Lower leg skin (tissue), 4 donors: Measurements from ENCODE around the gene IL10. TPM values are rescaled to one million over a fixed set of nuclear protein-coding genes. Genes with fewer than 3 reads are reported as not detected.
"Not testable (repeated sequence)": the region's sequence is repeated elsewhere in the genome, so short reads cannot be mapped to it uniquely, and the experiment has no call there.

Experiments
- DNase-seq, 2 donors: peaks; one replicate each; pipeline ENCODE4 v3.0.0-alpha.2; 2019; ENCODE audit warnings: low spot score in 2 of 2
- H3K4me3 ChIP-seq: fragments of 200-600 bp; sonication (generic); 2 replicates; pipeline ENCODE4 v1.5.1; 2017; ENCODE audit warnings: mild to moderate bottlenecking, low read depth; ENCODE audit not compliant: poor library complexity, severe bottlenecking
- CTCF ChIP-seq, 3 donors: fragments of 450-650 bp; IDR thresholded peaks; one replicate each; pipeline ENCODE4 v1.5.1; 2016; ENCODE audit warnings: antibody characterized with exemption in 3 of 3, mild to moderate bottlenecking in 3 of 3, moderate library complexity in 2 of 3
- POLR2A ChIP-seq, 2 donors: fragments of 450-650 bp; IDR thresholded peaks; one replicate each; pipeline ENCODE4 v1.6.1; 2016 to 2017; ENCODE audit warnings: antibody characterized with exemption in 2 of 2, mild to moderate bottlenecking in 1 of 2, moderate library complexity in 1 of 2
- WGBS, 2 donors: methylation state at CpG; one replicate each; pipeline ENCODE4 v1.1.5; 2018; 5-methylcytosine and 5-hydroxymethylcytosine counted together
- intact Hi-C: fragments of 100-400 bp; cut with DNase I; formaldehyde crosslinking; loops from one replicate; pipeline ENCODE4 v1.15.0; 2023; ENCODE audit warnings: low total_unique reads
- total RNA-seq, 4 donors: library from RNA; depleted of rRNA; stranded (reverse); fragments of >200 nt; gene quantifications; one replicate each; pipeline ENCODE4 v1.1.0, GENCODE V29; 2016

Gene IL10
- total RNA-seq, 4 donors from 2014 or later: 0.32 to 0.72 TPM; not detected in 2

GRCh38 chr1:206785182-206785765, 13.0 kb upstream of the IL10 start:
- DNase-seq: peak in 1 of 2 donors; percentile 18
- WGBS, 2 donors: 76 to 89% methylated on average over 4 of the region's 4 CpGs
- intact Hi-C loops: no loop called here
- no peak overlapping the region for H3K4me3 ChIP-seq
- TF ChIP-seq POLR2A (IDR thresholded peaks at IDR 0.05) (no peak), CTCF (IDR thresholded peaks at IDR 0.05) (no peak)

- TF ChIP-seq POLR2A (IDR thresholded peaks at IDR 0.05): no peak
- TF ChIP-seq CTCF (IDR thresholded peaks at IDR 0.05): no peak
- intact Hi-C loops: no loop called here
- WGBS, 2 donors: 86 to 90% methylated on average over 17 of the region's 17 CpGs
- DNase-seq: peak in 1 of 2 donors; percentile 78
- no peak overlapping the region for H3K4me3 ChIP-seq
Measured at GRCh38 chr1:206784471-206784903, 12.2 kb upstream of the IL10 start.

GRCh38 chr1:206783506-206783905, 11.2 kb upstream of the IL10 start:
- H3K4me3 ChIP-seq: no peak overlapping the region
- peak in 1 of 2 donors; percentile 45 for DNase-seq
- WGBS, 2 donors: 81 to 91% methylated on average over 6 to 7 of the region's 7 CpGs
- TF ChIP-seq POLR2A (IDR thresholded peaks at IDR 0.05) (no peak), CTCF (IDR thresholded peaks at IDR 0.05) (no peak)
- intact Hi-C loops: no loop called here

GRCh38 chr1:206782448-206782847, 10.2 kb upstream of the IL10 start:
- H3K4me3 ChIP-seq: no peak overlapping the region
- WGBS, 2 donors: 87 to 100% methylated on average over 2 of the region's 2 CpGs
- peak in 1 of 2 donors; percentile 36 for DNase-seq
- intact Hi-C loops: no loop called here
- no peak for TF ChIP-seq POLR2A (IDR thresholded peaks at IDR 0.05)
- no peak for TF ChIP-seq CTCF (IDR thresholded peaks at IDR 0.05)

GRCh38 chr1:206779638-206780037, 7.3 kb upstream of the IL10 start:
- TF ChIP-seq CTCF (IDR thresholded peaks at IDR 0.05): no peak
- no peak for TF ChIP-seq POLR2A (IDR thresholded peaks at IDR 0.05)
- intact Hi-C loops: no loop called here
- 59 to 73% methylated on average over 2 of the region's 2 CpGs for WGBS, 2 donors
- no peak overlapping the region for H3K4me3 ChIP-seq
- peak in 1 of 2 donors; percentile 7 for DNase-seq

GRCh38 chr1:206778911-206779310, 6.6 kb upstream of the IL10 start:
- intact Hi-C loops, H3K4me3 ChIP-seq: not testable (repeated sequence)
- peak in 1 of 2 donors; percentile 68 for DNase-seq
- WGBS, 2 donors: 37 to 54% methylated on average over 6 of the region's 6 CpGs
